Measurements from ENCODE around the gene SHLD1.
"Not testable (repeated sequence)": the region's sequence is repeated elsewhere in the genome, so short reads cannot be mapped to it uniquely, and the experiment has no call there.

SHLD1 gene

GRCh38 chr20:5781367-5781766 is 31.2 kb downstream of the SHLD1 start:
- not testable (repeated sequence) for DNase-seq (ENCODE audit: low read depth)

- DNase-seq (ENCODE audit: low read depth), result no peak
These were observed 31.9 kb downstream of the SHLD1 start for GRCh38 chr20:5781798-5782750.

GRCh38 chr20:5784735-5785134 is 34.5 kb downstream of the SHLD1 start:
- DNase-seq (ENCODE audit: low read depth), result no peak

GRCh38 chr20:5785146-5785545 is 34.9 kb downstream of the SHLD1 start:
- DNase-seq (ENCODE audit: low read depth), result no peak

DNA sequence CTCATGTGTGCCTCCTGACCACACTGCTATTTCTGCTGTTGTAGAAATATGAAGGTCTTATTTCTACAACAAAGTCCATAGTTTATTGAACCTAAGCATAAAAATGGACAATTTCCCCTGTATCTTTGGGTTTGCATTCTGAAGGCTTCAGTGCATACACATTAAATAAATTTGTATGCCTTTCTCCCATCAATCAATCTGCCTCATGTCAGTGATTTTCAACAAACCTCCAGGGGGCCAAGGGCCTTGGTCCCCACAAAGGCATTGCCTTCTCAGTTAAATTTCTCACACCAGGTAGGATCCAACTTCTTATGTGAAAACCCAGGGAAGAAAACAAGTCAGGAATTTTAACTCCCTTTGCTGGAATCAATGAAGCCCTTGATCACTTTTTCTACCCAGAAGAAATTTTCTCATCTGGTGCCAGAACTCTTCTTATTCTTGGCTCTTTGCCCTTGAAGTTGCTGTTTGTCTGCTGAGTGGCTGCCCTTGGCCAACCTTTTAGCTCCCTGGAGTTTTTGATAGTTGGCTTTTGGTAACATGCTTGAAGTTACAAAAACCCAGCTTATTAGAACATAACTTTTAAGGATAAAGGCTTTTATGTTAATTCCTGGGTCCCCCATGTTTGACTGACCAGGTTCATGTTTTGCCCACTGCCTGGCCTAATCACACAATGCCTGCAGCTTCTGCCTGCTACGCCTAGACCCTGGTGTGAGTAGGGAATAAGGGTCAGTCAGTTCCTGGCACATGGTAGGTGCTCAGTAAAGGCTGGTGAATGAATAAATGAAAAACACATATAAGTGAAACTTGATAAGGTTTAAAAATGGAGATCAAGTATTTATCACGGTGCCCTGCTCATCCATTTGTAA is 37.0 kb downstream of the SHLD1 start:
- DNase-seq (ENCODE audit: low read depth), result peak; percentile 63

DNA sequence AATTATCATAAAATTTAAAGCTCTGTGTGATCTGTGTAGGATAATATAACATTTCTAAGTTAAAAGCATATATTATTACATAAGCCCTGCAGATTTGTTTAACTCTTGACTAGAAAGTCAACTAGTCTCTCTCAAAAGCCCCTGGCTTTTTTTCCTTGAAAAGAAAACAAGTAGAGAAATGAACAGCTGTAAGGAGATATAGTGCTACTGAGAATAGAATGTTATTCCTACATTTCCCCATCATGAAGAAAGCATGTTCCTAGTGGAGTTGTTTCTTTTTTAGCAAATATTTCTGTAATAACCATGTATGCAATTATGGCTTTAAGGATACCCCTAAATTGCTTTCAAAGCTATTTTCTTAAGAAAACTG is 37.6 kb downstream of the SHLD1 start:
- DNase-seq (ENCODE audit: low read depth), result no peak

DNA sequence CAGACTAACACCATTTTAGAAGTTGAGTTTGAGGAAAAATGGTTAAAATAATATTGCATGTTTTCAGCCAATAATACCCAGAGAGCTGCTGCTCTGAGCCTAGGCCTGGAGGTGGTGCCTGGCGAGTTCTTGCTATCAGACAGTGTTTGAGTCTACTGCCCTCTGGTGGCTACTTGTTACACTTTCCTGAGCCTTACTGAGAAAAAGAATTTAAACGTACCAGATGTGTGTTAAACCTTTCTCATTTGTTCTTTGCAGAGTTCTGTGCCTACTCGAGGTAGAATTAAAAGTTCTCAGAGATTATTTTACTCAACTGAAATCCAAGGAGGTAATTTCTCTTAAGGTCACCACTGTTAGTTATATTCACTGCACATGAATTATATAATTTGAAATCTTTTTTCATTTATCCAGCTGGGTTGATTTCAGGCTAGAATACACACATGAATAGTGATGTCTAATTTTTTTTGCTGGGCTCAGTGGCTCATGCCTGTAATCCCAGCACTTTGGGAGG is 38.2 kb downstream of the SHLD1 start:
- peak; percentile 85 for DNase-seq (ENCODE audit: low read depth)

- no peak for DNase-seq (ENCODE audit: low read depth)
These were observed 39.6 kb downstream of the SHLD1 start for GRCh38 chr20:5789827-5790226.

- no peak for DNase-seq (ENCODE audit: low read depth)
These were observed 43.7 kb downstream of the SHLD1 start for GRCh38 chr20:5793916-5794315.

DNA sequence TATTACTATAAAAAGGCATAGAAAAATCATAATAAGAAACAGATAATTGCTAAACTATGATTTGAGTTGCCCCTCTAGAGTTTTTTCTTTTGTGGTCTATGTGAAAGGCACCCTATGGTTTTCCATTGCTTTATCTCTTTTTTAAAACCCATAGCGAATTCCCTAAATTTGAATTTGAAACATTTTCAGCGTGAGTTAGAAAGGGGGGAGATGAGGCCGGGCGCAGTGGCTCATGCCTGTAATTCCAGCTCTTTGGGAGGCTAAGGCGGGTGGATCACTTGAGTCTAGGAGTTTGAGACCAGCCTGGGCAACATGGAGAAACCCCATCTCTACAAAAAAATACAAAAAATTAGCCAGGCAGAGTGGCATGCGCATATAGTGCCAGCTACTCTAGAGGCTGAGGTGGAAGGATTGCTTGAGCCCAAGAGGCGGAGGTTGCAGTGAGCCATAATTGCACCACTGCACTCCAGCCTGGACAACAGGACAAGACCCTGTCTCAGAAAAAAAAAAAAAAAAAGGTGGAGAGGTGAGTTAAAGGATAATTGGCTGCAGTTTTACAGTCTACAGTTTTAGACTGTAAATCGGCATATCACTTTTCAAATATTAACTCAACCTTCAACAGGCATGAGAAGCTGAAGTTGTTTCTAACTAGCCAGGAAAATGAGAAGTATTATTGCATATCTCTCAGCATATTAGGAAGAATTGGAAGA is 46.3 kb downstream of the SHLD1 start:
- no peak for DNase-seq (ENCODE audit: low read depth)

GRCh38 chr20:5797165-5797564 is 47.0 kb downstream of the SHLD1 start:
- no peak for DNase-seq (ENCODE audit: low read depth)

DNA sequence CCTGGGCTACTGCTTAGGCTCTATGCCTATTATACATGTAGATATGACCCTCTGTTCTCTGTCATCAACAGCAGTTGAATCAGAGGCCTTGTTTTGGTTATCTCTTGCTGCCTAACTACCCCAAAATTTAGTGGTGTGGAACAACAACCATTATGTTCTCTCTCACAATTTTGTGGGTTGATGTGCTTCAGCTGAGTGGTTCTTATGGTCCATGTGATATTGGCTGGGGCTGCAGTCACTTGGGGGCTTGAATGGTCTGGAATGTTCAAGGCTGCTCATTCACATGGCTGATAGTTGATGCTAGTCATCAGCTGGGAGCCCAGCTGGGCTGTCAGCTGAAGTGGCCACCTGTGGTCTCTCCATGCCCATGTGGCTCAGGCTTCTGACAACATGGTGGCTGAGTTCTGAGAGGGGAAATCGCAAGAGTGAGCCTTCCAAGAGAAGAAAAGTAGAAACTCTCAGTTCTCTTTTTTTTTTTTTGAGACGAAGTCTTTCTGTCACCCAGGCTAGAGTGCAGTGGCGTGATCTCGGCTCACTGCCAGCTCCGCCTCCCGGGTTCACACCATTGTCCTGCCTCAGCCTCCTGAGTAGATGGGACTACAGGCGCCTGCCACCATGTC is 47.8 kb downstream of the SHLD1 start:
- DNase-seq (ENCODE audit: low read depth), result no peak

DNA sequence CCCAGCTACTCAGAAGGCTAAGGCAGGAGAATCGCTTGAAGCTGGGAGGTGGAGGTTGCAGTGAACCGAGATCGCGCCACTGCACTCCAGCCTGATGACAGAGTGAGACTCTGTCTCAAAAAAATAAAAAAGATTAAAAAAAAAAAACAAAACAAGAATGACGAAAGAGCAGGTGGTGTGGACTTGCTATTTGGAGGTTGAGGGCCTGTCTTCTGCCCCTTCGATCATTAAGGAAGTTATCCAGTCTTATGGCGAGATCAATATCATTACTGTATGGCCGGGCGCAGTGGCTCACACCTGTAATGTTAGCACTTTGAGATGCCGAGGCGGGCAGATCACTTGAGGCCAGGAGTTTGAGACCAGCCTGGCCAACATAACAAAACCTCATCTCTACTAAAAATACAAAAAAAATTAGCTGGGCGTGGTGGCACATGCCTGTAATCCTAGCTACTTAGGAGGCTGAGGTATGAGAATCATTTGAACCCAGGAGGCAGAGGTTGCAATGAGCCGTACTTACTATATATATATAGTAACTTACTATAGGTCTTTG is 53.6 kb downstream of the SHLD1 start:
- DNase-seq (ENCODE audit: low read depth), result not testable (repeated sequence)

DNA sequence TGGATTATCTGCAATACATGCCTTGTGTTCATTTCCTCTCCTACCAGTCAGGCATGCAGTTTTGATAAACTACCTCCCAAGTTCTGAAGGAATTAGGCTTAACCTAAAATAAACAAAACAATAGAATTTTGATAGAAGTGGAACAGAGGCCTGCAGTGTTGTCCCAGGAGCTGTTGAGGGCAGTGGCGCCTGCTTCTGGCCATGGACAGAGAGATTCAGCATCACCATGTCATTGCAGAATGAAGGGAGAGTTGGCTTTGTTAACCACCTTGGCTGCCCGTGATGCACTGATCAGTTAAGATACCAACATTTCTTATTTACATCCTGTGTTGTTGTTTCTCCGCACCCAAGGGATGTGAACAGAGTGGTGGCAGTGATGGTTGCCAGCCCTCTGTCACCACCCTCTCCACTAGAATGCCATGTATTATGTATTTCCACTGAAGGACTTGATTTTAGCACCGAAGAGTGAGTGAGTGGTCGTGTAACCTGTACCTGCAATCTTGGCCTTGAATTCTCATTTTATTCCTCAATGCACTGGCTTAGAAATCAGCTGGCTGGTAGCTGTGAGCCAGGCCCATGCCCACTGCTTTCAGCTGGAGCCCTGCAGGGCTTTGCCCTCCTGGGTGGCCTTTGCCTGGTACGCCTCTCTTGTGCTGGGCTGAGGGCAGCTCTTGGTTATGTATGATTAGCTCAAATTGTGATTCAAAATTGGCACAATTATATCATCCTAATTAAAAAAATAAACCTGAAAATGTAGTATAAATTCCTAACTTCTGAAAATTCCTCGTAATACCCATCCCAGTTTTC is 56.5 kb downstream of the SHLD1 start:
- DNase-seq (ENCODE audit: low read depth), result peak; percentile 14

DNA sequence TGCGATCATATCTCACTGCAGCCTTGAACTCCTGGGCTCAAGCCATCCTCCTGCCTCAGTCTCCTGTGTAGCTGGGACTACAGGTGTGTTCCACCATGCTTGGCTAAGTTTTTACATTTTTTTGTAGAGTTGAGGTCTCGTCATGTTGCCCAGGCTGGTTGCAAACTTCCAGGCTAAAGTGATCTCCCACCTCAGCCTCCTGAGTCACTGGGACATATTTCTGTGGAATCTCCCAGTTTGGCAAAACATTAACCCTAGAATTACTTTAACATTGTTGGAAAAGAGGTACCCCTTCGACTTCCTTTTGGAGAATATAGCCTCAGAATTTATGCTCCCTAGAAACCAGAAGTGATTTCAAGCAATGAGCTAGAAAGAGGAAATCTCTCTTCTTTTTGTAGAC is 57.2 kb downstream of the SHLD1 start:
- DNase-seq (ENCODE audit: low read depth), result no peak

- DNase-seq (ENCODE audit: low read depth), result no peak
These were observed 58.7 kb downstream of the SHLD1 start for GRCh38 chr20:5808901-5809300.

GRCh38 chr20:5809495-5809894 is 59.3 kb downstream of the SHLD1 start:
- no peak for DNase-seq (ENCODE audit: low read depth)

DNA sequence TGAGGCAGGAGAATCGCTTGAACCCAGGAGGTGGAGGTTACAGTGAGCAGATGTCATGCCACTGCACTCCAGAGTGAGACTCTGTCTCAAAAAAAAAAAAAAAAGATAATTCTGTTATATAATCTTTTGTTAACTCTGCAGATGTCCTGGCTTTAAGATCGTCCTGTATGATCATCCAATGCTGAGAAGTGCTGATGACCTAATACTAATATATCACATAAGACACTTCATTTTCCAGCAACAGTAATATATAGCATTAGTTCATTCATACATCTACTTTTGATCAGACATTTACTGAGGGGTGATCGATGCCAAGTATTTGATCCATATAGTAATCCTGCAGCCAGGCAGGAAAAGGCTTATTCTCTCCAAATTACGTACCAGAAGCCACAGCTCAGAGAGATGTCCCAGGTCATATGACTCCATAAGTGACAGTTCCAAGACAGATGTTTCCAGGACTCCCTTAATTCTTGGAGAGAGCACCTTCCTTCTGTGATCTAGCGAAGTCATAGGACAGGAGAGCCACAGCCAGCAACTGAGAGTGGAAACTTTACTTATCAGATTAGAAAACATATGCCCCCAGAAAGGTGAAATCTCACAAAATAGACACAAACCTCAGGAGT is 60.7 kb downstream of the SHLD1 start:
- DNase-seq (ENCODE audit: low read depth), result no peak

DNA sequence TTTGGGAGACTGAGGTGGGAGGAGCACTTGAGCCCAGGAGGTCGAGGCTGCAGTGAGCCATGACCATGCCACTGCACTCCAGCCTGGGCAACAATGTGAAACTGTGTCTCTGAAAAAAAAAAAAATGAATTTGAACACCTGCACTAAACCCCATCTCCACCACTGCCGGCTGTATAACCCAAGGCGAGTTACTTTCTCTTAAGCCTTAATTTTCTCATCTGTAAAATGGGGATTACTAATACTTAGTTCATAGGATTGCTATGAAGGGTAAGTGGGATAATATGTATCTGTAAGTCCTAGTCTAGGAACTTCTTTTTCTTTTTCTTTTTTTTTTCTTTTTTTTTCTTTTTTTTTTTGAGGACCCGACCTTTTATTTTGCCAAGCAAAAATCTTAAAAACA is 61.5 kb downstream of the SHLD1 start:
- no peak for DNase-seq (ENCODE audit: low read depth)

- DNase-seq (ENCODE audit: low read depth), result no peak
These were observed 68.1 kb downstream of the SHLD1 start for GRCh38 chr20:5818346-5818681.

Measured in amniotic epithelial cell (primary cell).